GM18951 (cell line): Measurements from ENCODE around the gene SNAPIN.

Experiments
- POLR2A ChIP-seq: IDR thresholded peaks from 4 replicates; pipeline ENCODE4 v1.6.1; 2011; ENCODE audit warnings: mild to moderate bottlenecking; ENCODE audit not compliant: insufficient read length, insufficient read depth; ENCODE audit errors: extremely low read depth
- in situ Hi-C: fragments of 300-500 bp; cut with MboI; formaldehyde crosslinking; loops from one replicate; pipeline ENCODE4 v1.12.0; 2022; ENCODE audit warnings: low sequenced_read_pairs, mixed read lengths, inconsistent platforms; ENCODE audit not compliant: unreplicated experiment

Gene SNAPIN, protein sequence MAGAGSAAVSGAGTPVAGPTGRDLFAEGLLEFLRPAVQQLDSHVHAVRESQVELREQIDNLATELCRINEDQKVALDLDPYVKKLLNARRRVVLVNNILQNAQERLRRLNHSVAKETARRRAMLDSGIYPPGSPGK

DNA sequence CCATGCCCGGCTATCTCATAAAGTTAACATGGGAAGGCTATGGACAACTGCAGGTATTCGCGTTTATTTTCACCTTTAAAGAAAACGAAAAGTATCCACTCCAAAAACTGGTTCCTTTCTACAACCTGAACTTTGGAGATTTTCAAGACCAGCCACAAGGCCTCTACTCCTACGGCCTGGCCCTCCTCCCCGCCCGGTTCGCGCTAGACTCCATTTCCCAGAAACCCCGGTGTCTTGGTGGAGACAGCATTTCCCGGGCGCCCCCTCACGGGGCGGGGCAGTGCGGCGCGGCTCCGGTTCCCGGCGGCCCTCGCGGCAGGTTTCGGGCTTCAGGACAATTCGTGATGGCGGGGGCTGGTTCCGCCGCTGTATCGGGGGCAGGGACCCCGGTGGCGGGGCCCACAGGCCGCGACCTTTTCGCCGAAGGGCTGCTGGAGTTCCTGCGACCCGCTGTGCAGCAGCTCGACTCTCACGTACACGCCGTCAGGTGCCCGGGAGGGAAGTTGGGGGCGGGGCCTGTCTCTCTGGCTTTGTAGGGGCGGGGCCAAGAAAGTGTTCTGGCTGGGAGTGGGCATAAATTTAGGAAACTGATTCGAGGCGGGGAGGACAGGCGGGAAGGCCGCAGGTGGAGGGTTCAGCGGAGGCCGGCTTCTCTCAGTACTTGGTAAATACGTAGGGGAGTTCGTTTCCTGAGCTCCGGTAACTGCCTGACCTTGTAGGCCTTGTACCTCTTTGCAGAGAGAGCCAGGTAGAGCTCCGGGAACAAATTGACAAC is at the start of gene SNAPIN:
SNAPIN (plus strand) TSS at position 304 of the 775 bp plus-strand sequence; CDS start at position 345, 41 bp downstream.
- peak; percentile 91 for TF ChIP-seq POLR2A
- in situ Hi-C loops, result no loop called here

DNA sequence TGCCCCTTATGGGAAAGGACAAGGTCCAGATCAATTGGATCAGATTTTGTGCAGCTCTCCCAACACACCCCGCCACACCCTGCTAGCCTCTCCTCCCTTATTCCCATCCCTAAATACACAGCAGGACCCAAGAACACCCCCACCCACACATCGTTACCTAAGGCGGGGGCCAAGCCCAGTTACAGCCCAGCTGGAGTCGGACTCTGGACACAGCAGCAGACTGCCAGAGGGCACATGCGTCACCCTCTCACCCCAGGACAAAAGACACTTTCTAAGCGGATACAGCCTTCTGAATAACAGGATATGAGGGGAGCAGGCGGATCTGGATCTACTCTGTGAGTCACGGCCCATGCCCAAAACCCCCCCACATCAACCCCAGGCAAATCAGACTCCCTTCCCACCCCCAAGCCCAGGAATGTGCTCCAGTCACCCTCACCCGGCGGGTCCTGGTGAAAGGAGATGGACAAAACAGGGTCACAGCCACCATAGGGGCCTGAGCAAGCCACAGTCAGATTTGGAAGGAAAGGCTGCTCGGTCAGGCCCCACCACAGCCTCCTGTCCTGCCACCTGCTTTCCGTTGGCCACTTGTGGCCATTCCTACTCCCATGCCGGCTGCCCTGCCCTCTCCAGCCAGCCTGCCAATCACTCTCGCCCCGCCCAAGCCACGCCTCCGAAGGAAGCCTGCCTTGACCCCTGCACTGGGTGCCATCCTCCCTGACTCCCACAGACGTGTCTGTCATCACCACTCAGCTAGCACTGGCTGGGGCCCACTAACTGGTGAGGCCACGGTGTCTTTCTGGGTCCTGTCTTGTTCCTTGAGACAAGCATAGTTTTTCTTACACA is 49.5 kb upstream of the SNAPIN start:
- in situ Hi-C loops, result no loop called here
- TF ChIP-seq POLR2A, result no peak

DNA sequence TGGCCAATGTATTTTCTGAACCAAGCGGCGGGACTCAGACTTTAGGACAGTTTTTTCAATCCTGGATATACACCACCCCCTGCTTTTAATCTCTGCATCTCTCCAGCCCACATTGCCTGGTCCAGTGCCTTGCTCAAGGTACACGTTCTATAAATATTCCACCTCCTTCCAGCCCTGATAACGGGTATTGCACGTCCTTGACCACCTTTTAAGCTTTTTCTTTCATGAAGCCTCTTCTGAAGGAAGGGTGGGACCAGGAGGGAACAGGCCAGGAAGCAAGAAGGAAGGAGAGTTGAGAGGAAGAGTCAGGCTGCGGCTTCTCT is 49.0 kb upstream of the SNAPIN start:
- in situ Hi-C loops, result no loop called here
- TF ChIP-seq POLR2A, result no peak

- in situ Hi-C loops, result no loop called here
- TF ChIP-seq POLR2A, result no peak
These were observed 48.2 kb upstream of the SNAPIN start for GRCh38 chr1:153610334-153610733.

GRCh38 chr1:153610811-153611301 is 47.6 kb upstream of the SNAPIN start:
- no peak for TF ChIP-seq POLR2A
- in situ Hi-C loops, result no loop called here

GRCh38 chr1:153611356-153611755 is 47.1 kb upstream of the SNAPIN start:
- no peak for TF ChIP-seq POLR2A
- in situ Hi-C loops, result no loop called here

GRCh38 chr1:153612111-153612754 is 46.3 kb upstream of the SNAPIN start:
- TF ChIP-seq POLR2A, result no peak
- in situ Hi-C loops, result no loop called here

GRCh38 chr1:153612755-153613331 is 45.7 kb upstream of the SNAPIN start, which contains the start of gene S100A16:
Gene S100A16, minus strand, starts transcription at chr1:153613137. Its CDS starts 4,986 bp downstream, at chr1:153608151.
- in situ Hi-C loops, result no loop called here
- TF ChIP-seq POLR2A, result no peak

GRCh38 chr1:153613406-153613805 is 45.1 kb upstream of the SNAPIN start:
- in situ Hi-C loops, result no loop called here

GRCh38 chr1:153614189-153614900 is 44.2 kb upstream of the SNAPIN start:
- TF ChIP-seq POLR2A, result no peak
- in situ Hi-C loops, result no loop called here

More at GRCh38 chr1:153613406-153613805, 45.1 kb upstream of the SNAPIN start:
- no peak for TF ChIP-seq POLR2A

GRCh38 chr1:153614906-153615305 is 43.6 kb upstream of the SNAPIN start:
- in situ Hi-C loops, result no loop called here
- TF ChIP-seq POLR2A, result no peak

DNA sequence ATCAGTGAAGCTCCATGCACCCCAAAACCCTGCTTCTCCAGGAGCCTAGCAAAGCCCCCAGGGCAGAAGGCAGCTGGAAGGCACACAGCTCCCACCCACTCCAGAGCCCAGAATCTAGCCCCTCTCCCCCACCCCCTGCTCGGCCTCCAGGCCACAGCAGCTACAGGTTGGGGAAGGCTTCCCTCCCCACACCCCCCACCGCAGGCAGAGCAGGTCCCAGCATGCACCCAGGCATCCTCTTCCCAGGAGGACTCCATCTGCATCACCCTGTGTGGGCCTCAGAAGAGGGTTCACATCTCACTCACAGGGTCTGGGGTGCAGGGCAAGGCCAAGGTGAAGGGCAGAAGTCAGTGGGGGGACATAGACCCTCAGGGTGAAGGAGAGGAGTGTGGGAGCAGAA is 43.1 kb upstream of the SNAPIN start:
- in situ Hi-C loops, result no loop called here
- TF ChIP-seq POLR2A, result no peak
